ENCODE results near the gene VIPR2. TPM values are rescaled to one million over a fixed set of nuclear protein-coding genes. Genes with fewer than 3 reads are reported as not detected.

Gene VIPR2
- total and polyA plus RNA-seq, 2 experiments from 2014 or later, result 2.2 to 2.4 TPM

- Histone ChIP-seq H3K27me3 (no peaks in the 10 kb centered on the region), H3K9me3 (ENCODE audit: low read depth) (no peaks in the 10 kb centered on the region), H3K36me3 (no peaks in the 10 kb centered on the region), H3K4me1 (ENCODE audit: low read depth) (peaks cover 6% of the 10 kb centered on the region), H3K27ac (no peak overlapping the region), H3K4me3 (no peak overlapping the region)
- TF ChIP-seq, protein P1, sequence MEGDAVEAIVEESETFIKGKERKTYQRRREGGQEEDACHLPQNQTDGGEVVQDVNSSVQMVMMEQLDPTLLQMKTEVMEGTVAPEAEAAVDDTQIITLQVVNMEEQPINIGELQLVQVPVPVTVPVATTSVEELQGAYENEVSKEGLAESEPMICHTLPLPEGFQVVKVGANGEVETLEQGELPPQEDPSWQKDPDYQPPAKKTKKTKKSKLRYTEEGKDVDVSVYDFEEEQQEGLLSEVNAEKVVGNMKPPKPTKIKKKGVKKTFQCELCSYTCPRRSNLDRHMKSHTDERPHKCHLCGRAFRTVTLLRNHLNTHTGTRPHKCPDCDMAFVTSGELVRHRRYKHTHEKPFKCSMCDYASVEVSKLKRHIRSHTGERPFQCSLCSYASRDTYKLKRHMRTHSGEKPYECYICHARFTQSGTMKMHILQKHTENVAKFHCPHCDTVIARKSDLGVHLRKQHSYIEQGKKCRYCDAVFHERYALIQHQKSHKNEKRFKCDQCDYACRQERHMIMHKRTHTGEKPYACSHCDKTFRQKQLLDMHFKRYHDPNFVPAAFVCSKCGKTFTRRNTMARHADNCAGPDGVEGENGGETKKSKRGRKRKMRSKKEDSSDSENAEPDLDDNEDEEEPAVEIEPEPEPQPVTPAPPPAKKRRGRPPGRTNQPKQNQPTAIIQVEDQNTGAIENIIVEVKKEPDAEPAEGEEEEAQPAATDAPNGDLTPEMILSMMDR (IDR thresholded peaks at IDR 0.05; ENCODE audit: low read depth, low read length), result no peak
- no peak for DNase-seq (ENCODE audit: low read depth in 1 of 2, low spot score in 1 of 2)
Observed at GRCh38 chr7:159118197-159118595, 26.5 kb downstream of the VIPR2 start.

- H3K27ac ChIP-seq, result no peak overlapping the region
- TF ChIP-seq, protein P1 (IDR thresholded peaks at IDR 0.05; ENCODE audit: low read depth, low read length), result no peak
- H3K27me3 ChIP-seq, result no peaks in the 10 kb centered on the region
- peaks cover 6% of the 10 kb centered on the region for H3K4me1 ChIP-seq (ENCODE audit: low read depth)
- no peak overlapping the region for H3K4me3 ChIP-seq
- no peaks in the 10 kb centered on the region for H3K36me3 ChIP-seq
- no peaks in the 10 kb centered on the region for H3K9me3 ChIP-seq (ENCODE audit: low read depth)
- DNase-seq (ENCODE audit: low read depth in 1 of 2, low spot score in 1 of 2), result peak in 1 of 2 donors; percentile 14
Observed at GRCh38 chr7:159117366-159118196, 27.1 kb downstream of the VIPR2 start.

- Histone ChIP-seq H3K9me3 (ENCODE audit: low read depth) (no peaks in the 10 kb centered on the region), H3K4me1 (ENCODE audit: low read depth) (peaks cover 6% of the 10 kb centered on the region), H3K27me3 (no peaks in the 10 kb centered on the region), H3K36me3 (no peaks in the 10 kb centered on the region), H3K27ac (no peak overlapping the region), H3K4me3 (no peak overlapping the region)
- DNase-seq (ENCODE audit: low read depth in 1 of 2, low spot score in 1 of 2), result no peak
- TF ChIP-seq, protein P1 (IDR thresholded peaks at IDR 0.05; ENCODE audit: low read depth, low read length), result no peak
Observed at GRCh38 chr7:159116581-159117339, 27.9 kb downstream of the VIPR2 start.

GRCh38 chr7:159115601-159116501 lies 28.8 kb downstream of the VIPR2 start:
- TF ChIP-seq, protein P1 (IDR thresholded peaks at IDR 0.05; ENCODE audit: low read depth, low read length), result no peak
- Histone ChIP-seq H3K27me3 (no peaks in the 10 kb centered on the region), H3K4me3 (no peak overlapping the region), H3K36me3 (no peaks in the 10 kb centered on the region), H3K27ac (no peak overlapping the region), H3K9me3 (ENCODE audit: low read depth) (no peaks in the 10 kb centered on the region), H3K4me1 (ENCODE audit: low read depth) (peaks cover 6% of the 10 kb centered on the region)
- no peak for DNase-seq (ENCODE audit: low read depth in 1 of 2, low spot score in 1 of 2)

GRCh38 chr7:159114981-159115380 lies 29.7 kb downstream of the VIPR2 start:
- no peak overlapping the region for H3K27ac ChIP-seq
- TF ChIP-seq, protein P1 (IDR thresholded peaks at IDR 0.05; ENCODE audit: low read depth, low read length), result no peak
- H3K36me3 ChIP-seq, result no peaks in the 10 kb centered on the region
- no peaks in the 10 kb centered on the region for H3K27me3 ChIP-seq
- peaks cover 6% of the 10 kb centered on the region for H3K4me1 ChIP-seq (ENCODE audit: low read depth)
- H3K9me3 ChIP-seq (ENCODE audit: low read depth), result no peaks in the 10 kb centered on the region
- DNase-seq (ENCODE audit: low read depth in 1 of 2, low spot score in 1 of 2), result no peak
- H3K4me3 ChIP-seq, result no peak overlapping the region

Measured in cardiac muscle cell (in vitro differentiated cells and primary cell).